Measurements from ENCODE around the gene CCL25.

The CCL25 gene

GRCh38 chr19:8052464-8052859 is at the start of gene CCL25:
Gene CCL25 (plus strand): TSS chr19:8052760. CDS start chr19:8053050, 290 bp downstream.
- no peak within 1 kb of the TSS for H3K4me3 ChIP-seq (ENCODE audit: control insufficient read depth, low read depth, low read length)
- no peak for TF ChIP-seq CTCF (IDR thresholded peaks at IDR 0.05; ENCODE audit: control insufficient read depth, insufficient read depth, low read depth, low read length, missing control alignments)
- DNase-seq (ENCODE audit: low read depth): no peak

GRCh38 chr19:8004001-8004400 is 48.6 kb upstream of the CCL25 start:
- no peak for TF ChIP-seq CTCF (IDR thresholded peaks at IDR 0.05; ENCODE audit: control insufficient read depth, insufficient read depth, low read depth, low read length, missing control alignments)
- DNase-seq (ENCODE audit: low read depth): no peak
- H3K4me3 ChIP-seq (ENCODE audit: control insufficient read depth, low read depth, low read length): peak overlapping the region; percentile 60

- H3K4me3 ChIP-seq (ENCODE audit: control insufficient read depth, low read depth, low read length): peak overlapping the region; percentile 60
- DNase-seq (ENCODE audit: low read depth): no peak
- no peak for TF ChIP-seq CTCF (IDR thresholded peaks at IDR 0.05; ENCODE audit: control insufficient read depth, insufficient read depth, low read depth, low read length, missing control alignments)
Measured at GRCh38 chr19:8004723-8005513, 47.6 kb upstream of the CCL25 start.

GRCh38 chr19:8005534-8006256 is 46.9 kb upstream of the CCL25 start, which contains the start of gene ELAVL1:
Gene ELAVL1 (minus strand): TSS chr19:8005641. CDS start chr19:7991815, 13,826 bp downstream.
- TF ChIP-seq CTCF (IDR thresholded peaks at IDR 0.05; ENCODE audit: control insufficient read depth, insufficient read depth, low read depth, low read length, missing control alignments): no peak
- peak within 1 kb of the TSS; percentile 83 for H3K4me3 ChIP-seq (ENCODE audit: control insufficient read depth, low read depth, low read length)
- peak; percentile 37 for DNase-seq (ENCODE audit: low read depth)

- DNase-seq (ENCODE audit: low read depth): no peak
- no peak overlapping the region for H3K4me3 ChIP-seq (ENCODE audit: control insufficient read depth, low read depth, low read length)
- no peak for TF ChIP-seq CTCF (IDR thresholded peaks at IDR 0.05; ENCODE audit: control insufficient read depth, insufficient read depth, low read depth, low read length, missing control alignments)
Measured at GRCh38 chr19:8017808-8018207, 34.8 kb upstream of the CCL25 start.

GRCh38 chr19:8020681-8021080 is 31.9 kb upstream of the CCL25 start:
- no peak for TF ChIP-seq CTCF (IDR thresholded peaks at IDR 0.05; ENCODE audit: control insufficient read depth, insufficient read depth, low read depth, low read length, missing control alignments)
- no peak overlapping the region for H3K4me3 ChIP-seq (ENCODE audit: control insufficient read depth, low read depth, low read length)
- DNase-seq (ENCODE audit: low read depth): no peak

All from AG09309 (cell line).